ENCODE measurements around the gene KAZN. TPM values are rescaled to one million over a fixed set of nuclear protein-coding genes. Genes with fewer than 3 reads are reported as not detected.

The KAZN gene
- total RNA-seq, 2 donors from 2014 or later, result 3.4 to 12.2 TPM

DNA sequence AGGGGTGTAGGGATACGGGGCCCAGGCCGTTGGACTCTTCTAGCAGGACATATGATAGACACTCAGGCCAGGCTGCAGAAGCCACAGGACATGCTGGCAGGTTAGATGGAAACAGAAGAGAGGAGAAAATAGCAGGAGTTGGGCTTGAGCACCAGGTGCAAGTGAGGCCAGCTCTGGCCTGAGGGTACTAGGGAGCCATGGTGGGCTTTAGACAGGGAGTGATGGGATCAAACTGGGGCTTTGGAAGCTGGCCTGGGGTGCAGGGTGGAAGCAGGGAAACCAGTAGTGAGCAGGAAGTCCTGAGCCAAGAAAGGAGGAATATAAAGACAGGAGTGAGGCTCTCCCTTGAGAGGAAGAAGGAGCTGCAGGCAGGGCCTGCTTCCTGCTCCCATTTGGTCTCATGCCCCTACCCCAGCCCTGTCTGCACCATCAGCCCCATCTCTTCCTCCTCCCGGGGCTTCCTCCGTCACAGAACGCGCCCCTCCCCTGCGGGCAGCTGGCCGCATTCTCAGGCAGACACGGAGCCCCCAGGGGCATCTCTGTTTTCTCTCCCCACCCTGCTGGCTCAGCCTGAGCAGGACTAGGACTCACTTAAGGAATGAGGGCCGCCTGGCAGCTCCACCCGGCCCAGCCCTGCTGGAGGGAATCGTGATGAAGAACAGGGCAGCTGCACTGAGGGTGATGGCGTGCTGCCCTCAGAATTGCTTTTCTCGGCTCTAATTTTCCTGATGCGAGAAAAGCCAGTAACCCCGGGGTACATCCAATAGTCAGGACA is 389.5 kb downstream of the KAZN start:
- intact Hi-C loops (cut with DNase I), result no loop called here
- Histone ChIP-seq H3K9me3 (no peaks in the 10 kb centered on the region), H3K4me1 (no peaks in the 10 kb centered on the region), H3K4me3 (no peak overlapping the region), H3K27ac (no peak overlapping the region), H3K27me3 (no peaks in the 10 kb centered on the region), H3K36me3 (replicated peaks in 1 of 2; ENCODE audit: insufficient read depth in 1 of 2, low read depth in 2 of 2) (no peaks in the 10 kb centered on the region)
- peak; percentile 38 for ATAC-seq
- TF ChIP-seq POLR2A (IDR thresholded peaks at IDR 0.05), result no peak
- TF ChIP-seq, protein P1, sequence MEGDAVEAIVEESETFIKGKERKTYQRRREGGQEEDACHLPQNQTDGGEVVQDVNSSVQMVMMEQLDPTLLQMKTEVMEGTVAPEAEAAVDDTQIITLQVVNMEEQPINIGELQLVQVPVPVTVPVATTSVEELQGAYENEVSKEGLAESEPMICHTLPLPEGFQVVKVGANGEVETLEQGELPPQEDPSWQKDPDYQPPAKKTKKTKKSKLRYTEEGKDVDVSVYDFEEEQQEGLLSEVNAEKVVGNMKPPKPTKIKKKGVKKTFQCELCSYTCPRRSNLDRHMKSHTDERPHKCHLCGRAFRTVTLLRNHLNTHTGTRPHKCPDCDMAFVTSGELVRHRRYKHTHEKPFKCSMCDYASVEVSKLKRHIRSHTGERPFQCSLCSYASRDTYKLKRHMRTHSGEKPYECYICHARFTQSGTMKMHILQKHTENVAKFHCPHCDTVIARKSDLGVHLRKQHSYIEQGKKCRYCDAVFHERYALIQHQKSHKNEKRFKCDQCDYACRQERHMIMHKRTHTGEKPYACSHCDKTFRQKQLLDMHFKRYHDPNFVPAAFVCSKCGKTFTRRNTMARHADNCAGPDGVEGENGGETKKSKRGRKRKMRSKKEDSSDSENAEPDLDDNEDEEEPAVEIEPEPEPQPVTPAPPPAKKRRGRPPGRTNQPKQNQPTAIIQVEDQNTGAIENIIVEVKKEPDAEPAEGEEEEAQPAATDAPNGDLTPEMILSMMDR (IDR thresholded peaks at IDR 0.05), result no peak
- no peak for DNase-seq
- WGBS, 2 donors, result 74 to 78% methylated on average over 8 to 16 of the region's 16 CpGs

DNA sequence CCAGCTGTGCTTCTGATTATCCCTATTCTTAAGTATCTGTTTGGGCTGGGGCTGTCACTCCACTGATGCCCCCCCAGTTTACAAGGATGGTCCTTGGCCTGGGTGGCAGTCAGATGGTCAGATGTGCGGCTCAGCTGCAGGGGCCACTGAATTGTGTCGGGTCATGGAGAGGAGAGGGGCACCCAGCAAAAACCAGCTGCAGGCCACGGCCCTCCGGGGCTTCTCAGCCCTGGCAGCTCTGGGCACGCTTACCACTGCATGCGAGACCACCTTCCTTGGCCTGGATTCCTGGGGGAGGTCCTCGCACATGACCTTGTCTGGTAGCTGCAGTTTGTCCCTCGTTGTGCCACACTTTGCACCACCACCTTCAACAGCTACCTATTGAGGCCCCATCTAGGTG is 390.2 kb downstream of the KAZN start:
- Histone ChIP-seq H3K9me3 (no peaks in the 10 kb centered on the region), H3K4me3 (no peak overlapping the region), H3K36me3 (replicated peaks in 1 of 2; ENCODE audit: insufficient read depth in 1 of 2, low read depth in 2 of 2) (no peaks in the 10 kb centered on the region), H3K27ac (no peak overlapping the region), H3K4me1 (no peaks in the 10 kb centered on the region), H3K27me3 (no peaks in the 10 kb centered on the region)
- TF ChIP-seq, protein P1 (IDR thresholded peaks at IDR 0.05), result no peak
- no peak for TF ChIP-seq POLR2A (IDR thresholded peaks at IDR 0.05)
- ATAC-seq (no peak), DNase-seq (no peak)
- intact Hi-C loops (cut with DNase I), result no loop called here
- 93 to 94% methylated on average over 7 to 8 of the region's 8 CpGs for WGBS, 2 donors

DNA sequence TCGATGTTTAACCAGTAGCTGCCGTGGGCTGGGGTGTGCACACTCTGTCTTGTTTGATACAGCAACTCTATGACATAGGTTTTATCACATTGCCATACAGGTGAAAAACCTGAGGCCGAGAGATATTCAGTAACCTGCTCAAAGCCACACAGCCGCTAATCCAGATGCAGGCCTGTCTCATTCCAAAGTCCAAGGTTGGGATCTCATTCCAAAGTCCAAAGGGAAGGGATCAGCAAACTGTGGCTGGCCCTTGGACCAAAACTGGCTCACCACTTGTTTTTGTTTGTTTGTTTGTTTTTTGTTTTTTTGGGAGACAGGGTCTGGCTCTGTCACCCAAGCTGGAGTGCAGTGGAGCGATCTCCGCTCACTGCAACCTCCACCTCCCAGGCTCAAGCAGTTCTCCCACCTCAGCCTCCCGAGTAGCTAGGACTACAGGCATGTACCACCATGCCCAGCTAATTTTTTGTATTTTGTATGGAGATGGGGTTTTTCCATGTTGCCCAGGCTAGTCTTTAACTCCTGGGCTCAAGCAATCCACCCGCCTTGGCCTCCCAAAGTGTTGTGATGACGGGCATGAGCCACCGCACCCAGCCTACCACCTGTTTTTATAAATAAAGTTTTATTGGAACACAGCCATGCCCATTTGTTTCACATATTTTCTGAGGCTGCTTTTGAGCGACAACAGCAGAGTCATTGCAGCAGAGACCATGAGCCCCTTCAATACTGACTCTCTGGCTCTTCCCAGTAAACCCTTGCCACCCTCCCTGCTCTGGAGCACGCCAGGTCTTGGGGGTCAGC is 391.6 kb downstream of the KAZN start:
- intact Hi-C loops (cut with DNase I), result no loop called here
- 87 to 90% methylated on average over 11 to 12 of the region's 12 CpGs for WGBS, 2 donors

DNA sequence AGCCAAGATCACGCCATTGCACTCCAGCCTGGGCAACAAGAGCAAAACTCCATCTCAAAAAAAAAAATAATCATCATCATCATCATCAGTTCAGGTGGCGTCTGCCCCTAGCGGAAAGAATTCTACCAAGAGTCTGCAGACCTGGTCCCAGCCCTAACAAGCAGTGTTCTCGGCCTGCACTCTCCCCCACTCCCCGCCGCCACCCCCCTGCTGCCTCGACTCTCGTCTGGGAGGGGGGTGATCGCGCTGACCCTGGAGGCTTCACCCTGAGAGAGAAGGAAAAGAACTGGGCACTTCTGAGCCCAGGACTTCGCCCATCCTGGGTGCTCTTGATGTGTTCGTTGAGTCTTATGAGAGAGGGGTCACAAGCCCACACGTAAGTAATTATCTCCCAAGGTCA is 394.9 kb downstream of the KAZN start:
- TF ChIP-seq, protein P1 (IDR thresholded peaks at IDR 0.05), result no peak
- no peak for TF ChIP-seq POLR2A (IDR thresholded peaks at IDR 0.05)
- no peak for ATAC-seq
- WGBS, 2 donors, result 82 to 85% methylated on average over 12 to 13 of the region's 13 CpGs

More for the DNA sequence above, 391.6 kb downstream of the KAZN start:
- Histone ChIP-seq H3K36me3 (replicated peaks in 1 of 2; ENCODE audit: insufficient read depth in 1 of 2, low read depth in 2 of 2) (no peaks in the 10 kb centered on the region), H3K4me1 (no peaks in the 10 kb centered on the region), H3K9me3 (no peaks in the 10 kb centered on the region), H3K27ac (no peak overlapping the region), H3K4me3 (no peak overlapping the region), H3K27me3 (no peaks in the 10 kb centered on the region)
- TF ChIP-seq POLR2A (IDR thresholded peaks at IDR 0.05), result no peak
- TF ChIP-seq, protein P1 (IDR thresholded peaks at IDR 0.05), result no peak
- ATAC-seq (no peak), DNase-seq (no peak)

More for the DNA sequence above, 394.9 kb downstream of the KAZN start:
- H3K4me1 ChIP-seq, result no peaks in the 10 kb centered on the region
- H3K4me3 ChIP-seq, result no peak overlapping the region
- no peaks in the 10 kb centered on the region for H3K36me3 ChIP-seq (replicated peaks in 1 of 2; ENCODE audit: insufficient read depth in 1 of 2, low read depth in 2 of 2)
- H3K9me3 ChIP-seq, result no peaks in the 10 kb centered on the region
- intact Hi-C loops (cut with DNase I), result no loop called here
- no peak overlapping the region for H3K27ac ChIP-seq
- no peaks in the 10 kb centered on the region for H3K27me3 ChIP-seq
- DNase-seq, result no peak

All from body of pancreas (tissue), 4 donors.